Measurements from ENCODE around the gene PXDN. TPM values are rescaled to one million over a fixed set of nuclear protein-coding genes. Genes with fewer than 3 reads are reported as not detected.

Gene PXDN
- total and polyA plus RNA-seq, 10 of the 15 experiments (the other 5 are each of a cell fraction or from before 2014, with no cell fraction given) = 0.12 to 0.69 (median 0.23) TPM; not detected in 5

DNA sequence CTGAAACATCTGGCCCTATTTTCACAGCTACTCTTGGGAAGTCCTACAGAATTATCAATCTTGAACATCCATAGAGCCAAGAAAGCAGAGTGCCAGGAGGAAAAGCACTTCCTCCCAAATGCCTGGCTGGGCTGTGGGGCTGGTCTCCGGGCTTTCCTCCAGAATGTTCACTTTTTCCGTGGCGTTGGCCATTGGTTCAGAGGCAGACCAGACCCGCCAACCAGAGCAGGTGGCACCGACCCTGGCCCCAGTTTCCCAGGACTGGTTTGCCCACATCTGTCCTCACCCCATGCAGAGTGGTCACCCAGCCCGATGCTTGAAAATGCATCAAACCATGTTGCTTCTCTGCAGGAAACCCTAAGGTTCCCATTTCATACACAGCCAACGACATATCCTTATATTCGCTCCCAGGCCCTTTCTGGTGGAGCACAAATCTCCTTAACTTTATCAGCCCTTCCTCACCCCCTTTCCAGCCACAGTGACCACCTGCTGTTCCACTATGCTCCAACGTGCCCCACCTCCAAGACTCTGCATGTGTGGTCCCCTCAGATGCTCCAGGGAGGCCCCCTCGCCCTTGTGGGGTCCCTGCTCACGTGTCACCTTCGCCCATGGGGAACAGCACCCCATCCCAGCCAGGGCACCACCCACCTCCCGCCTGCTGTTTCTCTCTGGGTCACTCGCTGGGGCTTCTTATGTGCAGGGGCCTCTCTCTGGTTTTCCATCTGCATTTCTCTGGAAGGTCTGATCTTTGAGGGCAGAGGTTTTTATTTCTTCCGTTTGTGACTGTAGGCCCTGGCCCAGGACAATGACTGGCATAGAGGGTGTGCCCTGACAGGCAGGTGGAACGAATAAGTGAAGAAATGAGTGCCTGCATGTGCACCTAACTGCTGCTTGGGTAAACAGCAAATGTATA is 92.9 kb downstream of the PXDN start (continued):
- TF ChIP-seq, protein P1, sequence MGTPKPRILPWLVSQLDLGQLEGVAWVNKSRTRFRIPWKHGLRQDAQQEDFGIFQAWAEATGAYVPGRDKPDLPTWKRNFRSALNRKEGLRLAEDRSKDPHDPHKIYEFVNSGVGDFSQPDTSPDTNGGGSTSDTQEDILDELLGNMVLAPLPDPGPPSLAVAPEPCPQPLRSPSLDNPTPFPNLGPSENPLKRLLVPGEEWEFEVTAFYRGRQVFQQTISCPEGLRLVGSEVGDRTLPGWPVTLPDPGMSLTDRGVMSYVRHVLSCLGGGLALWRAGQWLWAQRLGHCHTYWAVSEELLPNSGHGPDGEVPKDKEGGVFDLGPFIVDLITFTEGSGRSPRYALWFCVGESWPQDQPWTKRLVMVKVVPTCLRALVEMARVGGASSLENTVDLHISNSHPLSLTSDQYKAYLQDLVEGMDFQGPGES (IDR thresholded peaks at IDR 0.05) = no peak
- TF ChIP-seq YBX1 (IDR thresholded peaks at IDR 0.05) (no peak), NRF1 (conservative IDR thresholded peaks at IDR 0.05; ENCODE audit: low read depth, low read length) (no peak), ZZZ3 (IDR thresholded peaks at IDR 0.05; ENCODE audit: control insufficient read depth, insufficient read length, low read depth) (no peak), HCFC1 (IDR thresholded peaks at IDR 0.05; ENCODE audit: low read length) (no peak), RUNX3 (IDR thresholded peaks at IDR 0.05; ENCODE audit: low read length) (no peak), EGR1 (IDR thresholded peaks at IDR 0.05; ENCODE audit: borderline replicate concordance in 1 of 2, low read depth in 2 of 2, low read length in 2 of 2) (no peak), FOXK2 (IDR thresholded peaks at IDR 0.05) (no peak), MXI1 (IDR thresholded peaks at IDR 0.05; ENCODE audit: low read depth, low read length) (no peak), SIX5 (IDR thresholded peaks at IDR 0.05; ENCODE audit: low read depth, low read length, severe bottlenecking) (no peak)
- TF ChIP-seq, protein P2, sequence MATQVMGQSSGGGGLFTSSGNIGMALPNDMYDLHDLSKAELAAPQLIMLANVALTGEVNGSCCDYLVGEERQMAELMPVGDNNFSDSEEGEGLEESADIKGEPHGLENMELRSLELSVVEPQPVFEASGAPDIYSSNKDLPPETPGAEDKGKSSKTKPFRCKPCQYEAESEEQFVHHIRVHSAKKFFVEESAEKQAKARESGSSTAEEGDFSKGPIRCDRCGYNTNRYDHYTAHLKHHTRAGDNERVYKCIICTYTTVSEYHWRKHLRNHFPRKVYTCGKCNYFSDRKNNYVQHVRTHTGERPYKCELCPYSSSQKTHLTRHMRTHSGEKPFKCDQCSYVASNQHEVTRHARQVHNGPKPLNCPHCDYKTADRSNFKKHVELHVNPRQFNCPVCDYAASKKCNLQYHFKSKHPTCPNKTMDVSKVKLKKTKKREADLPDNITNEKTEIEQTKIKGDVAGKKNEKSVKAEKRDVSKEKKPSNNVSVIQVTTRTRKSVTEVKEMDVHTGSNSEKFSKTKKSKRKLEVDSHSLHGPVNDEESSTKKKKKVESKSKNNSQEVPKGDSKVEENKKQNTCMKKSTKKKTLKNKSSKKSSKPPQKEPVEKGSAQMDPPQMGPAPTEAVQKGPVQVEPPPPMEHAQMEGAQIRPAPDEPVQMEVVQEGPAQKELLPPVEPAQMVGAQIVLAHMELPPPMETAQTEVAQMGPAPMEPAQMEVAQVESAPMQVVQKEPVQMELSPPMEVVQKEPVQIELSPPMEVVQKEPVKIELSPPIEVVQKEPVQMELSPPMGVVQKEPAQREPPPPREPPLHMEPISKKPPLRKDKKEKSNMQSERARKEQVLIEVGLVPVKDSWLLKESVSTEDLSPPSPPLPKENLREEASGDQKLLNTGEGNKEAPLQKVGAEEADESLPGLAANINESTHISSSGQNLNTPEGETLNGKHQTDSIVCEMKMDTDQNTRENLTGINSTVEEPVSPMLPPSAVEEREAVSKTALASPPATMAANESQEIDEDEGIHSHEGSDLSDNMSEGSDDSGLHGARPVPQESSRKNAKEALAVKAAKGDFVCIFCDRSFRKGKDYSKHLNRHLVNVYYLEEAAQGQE (IDR thresholded peaks at IDR 0.05; ENCODE audit: low read depth, low read length) = no peak
- TF ChIP-seq, protein P3, sequence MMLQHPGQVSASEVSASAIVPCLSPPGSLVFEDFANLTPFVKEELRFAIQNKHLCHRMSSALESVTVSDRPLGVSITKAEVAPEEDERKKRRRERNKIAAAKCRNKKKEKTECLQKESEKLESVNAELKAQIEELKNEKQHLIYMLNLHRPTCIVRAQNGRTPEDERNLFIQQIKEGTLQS (IDR thresholded peaks at IDR 0.05; ENCODE audit: borderline replicate concordance, extremely low read depth, low read depth, low read length) = no peak

Measured in GM12878 (cell line).